HG03025 (cell line): ENCODE results near the gene GALNT8.
"Not testable (repeated sequence)": the region's sequence is repeated elsewhere in the genome, so short reads cannot be mapped to it uniquely, and the experiment has no call there.

ENCODE experiments used
- ATAC-seq: cut with Tn5 transposase; IDR thresholded peaks from one replicate; pipeline ENCODE4 v1.9.1; 2021; ENCODE audit warnings: mild to moderate bottlenecking, moderate library complexity; ENCODE audit not compliant: unreplicated experiment, low FRiP score

The GALNT8 gene, protein sequence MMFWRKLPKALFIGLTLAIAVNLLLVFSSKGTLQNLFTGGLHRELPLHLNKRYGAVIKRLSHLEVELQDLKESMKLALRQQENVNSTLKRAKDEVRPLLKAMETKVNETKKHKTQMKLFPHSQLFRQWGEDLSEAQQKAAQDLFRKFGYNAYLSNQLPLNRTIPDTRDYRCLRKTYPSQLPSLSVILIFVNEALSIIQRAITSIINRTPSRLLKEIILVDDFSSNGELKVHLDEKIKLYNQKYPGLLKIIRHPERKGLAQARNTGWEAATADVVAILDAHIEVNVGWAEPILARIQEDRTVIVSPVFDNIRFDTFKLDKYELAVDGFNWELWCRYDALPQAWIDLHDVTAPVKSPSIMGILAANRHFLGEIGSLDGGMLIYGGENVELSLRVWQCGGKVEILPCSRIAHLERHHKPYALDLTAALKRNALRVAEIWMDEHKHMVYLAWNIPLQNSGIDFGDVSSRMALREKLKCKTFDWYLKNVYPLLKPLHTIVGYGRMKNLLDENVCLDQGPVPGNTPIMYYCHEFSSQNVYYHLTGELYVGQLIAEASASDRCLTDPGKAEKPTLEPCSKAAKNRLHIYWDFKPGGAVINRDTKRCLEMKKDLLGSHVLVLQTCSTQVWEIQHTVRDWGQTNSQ

DNA sequence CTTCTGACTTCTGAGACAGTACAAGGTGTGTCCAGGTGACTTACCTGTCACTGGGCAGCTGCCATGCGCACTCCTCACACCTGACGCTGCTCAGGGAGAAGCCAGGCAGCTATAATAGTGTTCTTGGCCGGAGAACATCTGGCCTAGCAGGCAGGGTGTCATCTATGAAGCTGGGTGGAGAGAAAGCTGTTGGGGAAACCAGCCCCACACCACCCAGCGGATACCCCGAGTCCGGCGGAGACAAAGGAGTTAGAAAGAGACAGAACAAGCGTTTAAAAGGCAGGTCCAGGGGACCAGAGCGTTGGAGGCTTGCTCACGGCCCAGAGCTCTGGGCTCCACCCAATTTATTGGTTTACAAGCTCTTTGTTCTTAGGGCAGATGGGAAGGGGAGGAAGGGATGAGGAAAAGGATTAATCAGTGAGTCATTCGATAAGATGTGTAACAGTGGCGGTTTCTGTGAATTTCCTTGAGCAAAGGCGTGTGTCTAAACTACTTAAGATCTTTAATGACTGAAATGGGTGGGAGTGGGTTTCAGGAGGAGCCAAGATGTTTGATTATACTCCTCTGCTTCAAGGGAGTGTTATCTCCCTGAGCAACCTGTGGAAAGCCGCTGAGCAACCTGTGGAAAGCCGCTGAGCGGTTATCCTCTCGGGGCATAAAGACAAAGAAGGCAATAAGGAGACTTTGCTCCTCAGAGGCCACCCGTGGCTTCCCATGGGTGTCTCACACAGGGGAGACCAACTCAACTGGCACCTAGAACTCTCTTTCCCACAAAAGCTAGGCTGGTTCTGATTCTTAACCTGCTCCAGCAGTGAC, at the start of gene GALNT8:
Gene GALNT8, plus strand, starts transcription at position 580 of the 816 bp plus-strand sequence. CDS start 278 bp downstream, outside the sequence.
- ATAC-seq = no peak

DNA sequence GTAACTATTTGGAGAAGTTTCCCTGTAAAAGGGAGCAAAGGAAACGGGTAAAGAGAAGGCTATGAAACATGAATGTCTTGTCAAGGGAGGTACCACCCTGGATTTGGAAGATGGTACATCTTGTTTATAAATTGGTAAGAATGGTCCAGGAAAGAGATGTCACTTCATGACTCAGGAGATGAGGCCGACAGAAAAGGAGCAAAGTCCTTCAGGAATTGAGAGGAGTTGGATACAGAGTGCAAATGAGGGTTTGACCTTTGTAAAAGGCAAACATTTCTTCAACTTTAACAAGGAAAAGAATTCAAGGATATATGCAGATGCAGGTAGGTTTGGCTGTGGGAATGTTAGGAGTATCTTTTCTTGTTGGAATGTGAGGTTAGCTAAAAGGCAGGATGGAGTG, 40.5 kb upstream of the GALNT8 start:
- no peak for ATAC-seq

DNA sequence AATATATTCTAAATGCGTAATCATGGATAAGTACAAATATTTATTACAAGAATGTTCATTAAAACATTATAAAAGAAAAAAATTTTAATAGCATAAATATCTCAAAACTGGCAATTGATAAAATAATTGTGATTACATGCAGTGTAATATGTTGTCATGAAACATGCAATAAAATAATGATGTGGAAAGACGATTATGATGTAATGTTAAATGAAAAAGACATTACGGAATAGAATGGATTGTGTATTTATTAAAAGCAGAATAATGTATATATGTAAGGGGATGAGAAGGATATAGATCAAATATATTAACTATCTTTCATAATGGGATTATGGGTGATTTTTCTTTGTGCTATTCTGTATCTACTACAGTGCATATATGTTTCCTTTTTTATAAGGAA, 38.5 kb upstream of the GALNT8 start:
- ATAC-seq = no peak

DNA sequence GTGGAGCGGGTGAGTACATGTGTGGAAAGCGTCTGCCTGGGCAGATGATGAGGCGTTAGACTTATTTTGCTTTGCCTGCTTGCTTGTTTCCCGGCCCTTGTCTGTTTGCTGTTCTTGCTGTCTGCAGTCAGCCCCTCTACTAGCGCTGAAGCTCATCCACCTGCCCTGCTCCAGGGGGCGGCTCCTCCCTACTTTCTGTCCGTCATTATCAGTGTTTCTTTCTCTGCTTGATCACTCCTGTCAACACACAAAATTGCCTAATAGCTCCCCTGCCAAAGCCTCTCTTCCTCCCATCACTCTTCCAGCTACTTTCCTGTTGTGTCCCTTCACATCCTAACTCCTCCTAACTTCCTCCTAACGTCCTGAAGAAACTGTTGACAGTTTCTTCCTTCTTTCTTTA, 34.9 kb upstream of the GALNT8 start:
- ATAC-seq = no peak

DNA sequence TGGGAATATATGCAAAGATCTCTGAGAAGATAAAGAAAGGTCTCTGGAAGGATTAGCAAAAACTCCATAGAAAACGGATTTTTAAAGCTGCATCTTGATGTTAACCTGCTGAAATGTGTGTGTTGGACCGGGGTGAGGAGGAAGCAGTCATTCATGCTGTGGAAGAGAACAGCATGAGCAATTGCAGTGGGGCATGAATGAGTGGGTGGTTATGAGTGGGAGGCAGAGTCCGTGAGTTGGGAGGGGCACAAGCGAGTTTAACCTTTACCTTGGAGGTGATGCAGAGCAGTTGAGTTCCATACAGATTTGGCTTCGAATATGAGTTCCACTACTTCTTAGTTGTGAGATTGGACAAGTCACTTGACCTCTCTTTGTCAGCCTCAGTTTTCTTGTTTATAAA, 29.4 kb upstream of the GALNT8 start:
- ATAC-seq = no peak

DNA sequence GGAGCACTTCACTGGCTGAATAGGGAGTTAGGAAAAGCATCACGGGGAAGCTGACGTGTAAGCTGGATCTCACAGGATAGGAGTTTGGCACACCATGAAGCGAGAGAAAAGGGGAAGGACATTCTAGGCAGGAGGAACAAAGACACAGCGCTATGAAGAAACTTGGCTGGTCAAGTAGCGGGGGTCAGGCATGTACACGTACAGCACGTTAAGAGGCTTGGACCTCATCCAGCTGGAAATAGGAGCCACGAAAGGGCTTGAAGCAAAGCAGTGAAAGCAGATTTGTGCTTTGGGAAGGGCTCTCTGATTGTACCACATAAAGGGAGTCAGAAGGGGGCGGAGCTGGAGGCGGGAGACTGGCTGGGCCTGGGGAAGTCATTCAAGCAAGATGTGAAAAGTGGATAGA, 19.6 kb upstream of the GALNT8 start:
- no peak for ATAC-seq

DNA sequence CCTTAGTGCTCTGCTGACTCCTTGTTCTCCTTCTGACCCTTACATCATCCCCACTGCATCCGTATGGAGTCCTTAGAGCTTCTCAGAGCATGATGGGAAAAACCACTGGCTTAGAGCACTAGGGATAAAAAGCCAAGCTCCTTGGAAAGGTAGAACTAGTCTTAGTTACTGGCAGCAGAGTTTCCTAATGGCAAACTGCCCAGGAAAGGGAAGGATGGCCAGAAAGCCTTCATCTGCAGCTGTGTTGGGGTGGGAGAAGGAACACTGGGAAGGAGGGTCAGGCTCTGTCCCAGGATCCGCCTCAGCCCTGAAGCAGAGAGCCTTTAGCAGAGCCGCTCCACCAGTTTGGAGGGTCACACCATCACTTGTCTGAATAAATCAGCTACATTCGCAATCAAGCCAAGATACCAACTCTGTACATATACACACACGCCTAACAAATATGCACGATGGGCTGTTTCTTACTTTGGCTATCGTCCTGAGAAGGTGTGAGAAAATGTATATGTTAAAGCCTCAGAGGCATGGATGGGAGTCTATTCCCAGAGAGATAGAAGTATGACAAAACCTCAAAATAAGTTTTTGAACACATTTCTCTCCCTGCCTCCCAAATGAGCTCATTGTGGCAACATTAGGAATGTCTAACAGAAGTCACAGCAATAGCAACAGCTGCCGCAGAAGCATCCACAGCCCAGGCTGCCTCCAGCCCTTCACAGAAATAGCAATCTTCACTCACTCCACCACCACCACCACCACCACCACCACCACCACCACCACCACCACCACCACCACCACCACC, 18.6 kb upstream of the GALNT8 start:
- ATAC-seq = no peak

DNA sequence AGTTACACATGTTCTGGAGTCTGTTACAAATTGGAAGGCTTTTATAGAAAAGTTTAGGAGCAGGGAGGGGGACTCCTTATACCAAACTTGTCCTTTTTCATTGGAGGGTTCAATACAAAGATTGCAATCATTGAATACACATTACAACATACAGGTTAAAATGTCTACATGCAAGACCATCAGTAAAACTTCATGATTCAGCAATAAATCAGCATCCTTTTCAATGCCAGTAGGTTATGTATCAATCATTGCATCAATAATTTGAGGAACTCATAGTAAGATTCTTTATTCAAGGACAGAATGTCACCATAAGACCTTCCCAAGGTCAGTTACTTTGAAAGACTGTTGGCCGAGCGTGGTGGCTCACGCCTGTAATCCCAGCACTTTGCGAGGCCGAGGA, 16.5 kb upstream of the GALNT8 start:
- no peak for ATAC-seq

DNA sequence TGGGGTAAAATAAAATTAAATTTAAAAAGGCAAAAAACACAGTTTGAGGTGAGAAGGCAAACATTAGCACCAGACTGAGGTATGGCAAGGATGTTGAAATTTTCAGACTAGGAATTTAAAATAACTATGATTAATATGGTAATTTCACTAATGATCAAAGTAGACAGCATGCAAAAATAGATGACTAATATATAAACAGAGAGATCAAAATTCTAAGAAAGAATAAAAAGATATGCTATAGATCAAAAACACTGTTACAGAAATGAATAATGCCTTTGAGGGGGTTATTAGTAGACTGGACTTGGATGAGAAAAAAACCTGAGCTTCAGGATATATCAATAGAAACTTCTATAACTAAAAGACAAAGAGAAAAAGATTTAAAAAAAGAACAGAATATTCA, 14.4 kb upstream of the GALNT8 start:
- ATAC-seq = no peak

DNA sequence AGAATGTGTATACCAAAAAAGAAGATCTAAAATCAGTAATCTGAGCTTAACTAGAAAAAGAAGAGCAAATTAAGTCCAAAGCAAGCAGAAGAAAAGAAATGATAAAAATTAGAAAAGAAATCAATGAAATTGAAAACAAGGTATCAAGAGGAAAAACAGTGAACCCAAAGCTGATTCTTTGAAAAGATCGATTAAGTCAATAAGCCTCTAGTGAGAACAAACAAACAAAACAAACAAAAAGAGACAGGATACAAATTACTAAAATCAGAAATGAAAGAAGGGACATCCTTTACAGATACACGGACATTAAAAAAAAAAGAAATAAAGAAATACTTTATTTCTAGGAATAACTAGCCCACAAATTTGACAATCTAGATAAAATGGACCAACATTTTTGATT, 12.9 kb upstream of the GALNT8 start:
- no peak for ATAC-seq

DNA sequence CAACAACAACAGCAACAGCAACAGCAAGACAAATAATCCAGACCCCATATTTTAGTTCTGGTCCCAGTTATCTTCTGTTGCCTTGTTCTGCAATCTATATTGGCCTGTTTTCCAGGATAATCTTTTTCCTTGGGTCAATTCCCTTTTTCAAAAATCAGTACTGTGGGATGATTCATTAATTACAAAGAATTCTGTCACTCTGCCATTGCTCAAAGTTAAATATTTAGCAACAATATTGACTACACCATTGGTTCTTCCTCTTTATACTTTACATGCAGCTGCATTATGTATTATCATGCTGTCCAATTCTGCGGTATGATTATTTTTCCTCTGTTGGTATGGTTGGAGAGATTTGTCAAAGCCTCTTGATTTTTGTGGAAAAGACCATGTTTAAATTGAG, 10.1 kb upstream of the GALNT8 start:
- ATAC-seq = no peak

DNA sequence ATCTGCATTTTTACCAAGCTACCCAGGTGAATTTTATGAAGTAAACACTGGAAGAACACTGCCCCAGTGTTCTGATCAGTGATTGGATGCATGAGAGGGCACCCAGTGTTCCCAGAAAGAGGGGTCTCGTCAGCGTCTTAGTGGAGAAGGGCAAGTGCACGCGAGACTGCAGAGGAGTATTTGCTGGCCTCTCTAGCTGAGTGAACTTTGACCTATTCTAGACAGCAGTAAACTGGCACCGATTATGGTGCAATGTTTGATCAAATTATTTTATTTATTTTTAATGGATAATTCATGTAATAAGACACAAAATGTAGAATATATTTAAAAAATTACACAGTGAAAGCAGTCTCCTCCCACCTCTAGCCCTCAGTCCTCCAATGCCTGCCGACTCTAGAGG, 5.3 kb upstream of the GALNT8 start:
- ATAC-seq = no peak

DNA sequence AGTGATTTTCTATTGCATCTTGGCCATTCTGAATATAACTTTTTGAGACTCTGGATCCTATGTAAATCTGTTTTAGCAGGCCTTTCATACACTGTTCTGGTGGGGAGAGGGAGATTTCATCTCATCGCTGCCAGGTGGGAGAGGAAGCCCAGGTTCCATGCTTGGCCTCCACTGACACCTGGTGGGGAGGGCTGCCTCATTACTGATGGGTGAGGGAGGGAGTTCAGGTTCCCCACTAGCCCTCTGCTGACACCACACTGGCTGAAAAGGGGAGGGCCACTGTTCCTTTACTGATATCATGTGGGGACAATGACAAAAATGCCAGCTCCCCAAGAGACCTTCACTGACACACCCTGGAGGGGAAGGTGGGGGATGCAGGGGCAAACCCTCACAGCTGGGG, 2.4 kb upstream of the GALNT8 start:
- ATAC-seq = no peak

DNA sequence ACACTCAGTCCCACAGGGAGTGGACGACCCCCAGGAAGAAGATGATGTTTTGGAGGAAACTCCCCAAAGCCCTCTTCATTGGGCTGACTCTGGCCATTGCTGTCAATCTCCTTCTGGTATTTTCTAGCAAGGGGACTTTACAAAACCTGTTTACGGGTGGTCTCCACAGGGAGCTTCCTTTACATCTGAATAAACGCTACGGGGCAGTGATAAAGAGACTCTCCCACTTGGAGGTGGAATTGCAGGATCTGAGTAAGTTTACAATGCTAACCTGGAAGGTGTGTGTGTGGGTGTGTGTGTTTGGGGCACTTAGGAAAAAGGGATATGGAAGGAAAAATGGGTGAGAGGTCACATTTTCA, 416 bp downstream of the GALNT8 start:
- no peak for ATAC-seq

DNA sequence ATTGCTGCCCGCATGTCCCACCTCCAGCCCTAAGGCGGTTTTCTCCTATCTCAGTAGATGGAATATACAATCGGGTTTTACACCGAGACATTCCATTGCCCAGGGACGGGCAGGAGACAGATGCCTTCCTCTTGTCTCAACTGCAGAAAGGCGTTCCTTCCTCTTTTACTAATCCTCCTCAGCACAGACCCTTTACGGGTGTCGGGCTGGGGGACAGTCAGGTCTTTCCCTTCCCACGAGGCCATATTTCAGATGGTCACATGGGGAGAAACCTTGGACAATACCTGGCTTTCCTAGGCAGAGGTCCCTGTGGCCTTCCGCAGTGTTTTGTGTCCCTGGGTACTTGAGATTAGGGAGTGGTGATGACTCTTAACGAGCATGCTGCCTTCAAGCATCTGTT, 1.4 kb downstream of the GALNT8 start:
- not testable (repeated sequence) for ATAC-seq

DNA sequence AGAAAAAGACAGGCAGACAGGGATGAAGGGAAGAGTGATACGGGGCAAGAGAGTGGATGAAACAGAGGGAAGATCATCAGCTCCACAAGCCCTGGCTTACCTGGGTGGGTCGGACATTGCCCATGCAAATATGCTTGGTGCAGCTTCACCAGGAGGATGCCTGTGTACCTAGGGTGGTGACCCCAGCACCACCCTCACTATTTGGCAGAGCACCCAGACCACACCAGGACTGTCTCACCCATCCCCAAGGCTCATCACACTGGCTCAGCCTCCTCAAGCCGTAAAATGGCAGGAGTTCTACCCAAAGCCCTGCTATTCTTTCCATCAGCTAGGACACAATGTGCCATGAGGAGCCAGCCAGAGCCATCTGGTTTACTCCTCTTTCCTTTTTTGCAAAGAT, 3.0 kb downstream of the GALNT8 start:
- no peak for ATAC-seq

DNA sequence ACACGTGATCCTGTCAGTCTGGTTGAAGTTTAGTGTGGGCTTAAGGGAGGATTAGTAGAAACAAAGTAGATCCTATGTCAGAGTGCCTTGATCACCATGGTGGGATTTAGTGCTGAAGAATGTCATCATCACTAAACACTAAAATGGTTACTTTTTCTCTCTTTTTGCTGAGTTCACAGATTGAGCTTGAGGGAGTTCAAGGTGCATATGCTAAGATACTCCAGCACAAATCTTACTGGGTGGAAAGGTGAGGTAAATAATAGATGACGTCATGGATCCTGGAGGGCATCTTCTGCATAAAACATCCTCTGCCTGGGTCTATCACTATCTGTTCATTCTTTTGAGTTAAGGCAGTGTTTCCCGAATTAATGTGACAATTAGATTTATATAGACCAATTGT, 4.9 kb downstream of the GALNT8 start:
- no peak for ATAC-seq

DNA sequence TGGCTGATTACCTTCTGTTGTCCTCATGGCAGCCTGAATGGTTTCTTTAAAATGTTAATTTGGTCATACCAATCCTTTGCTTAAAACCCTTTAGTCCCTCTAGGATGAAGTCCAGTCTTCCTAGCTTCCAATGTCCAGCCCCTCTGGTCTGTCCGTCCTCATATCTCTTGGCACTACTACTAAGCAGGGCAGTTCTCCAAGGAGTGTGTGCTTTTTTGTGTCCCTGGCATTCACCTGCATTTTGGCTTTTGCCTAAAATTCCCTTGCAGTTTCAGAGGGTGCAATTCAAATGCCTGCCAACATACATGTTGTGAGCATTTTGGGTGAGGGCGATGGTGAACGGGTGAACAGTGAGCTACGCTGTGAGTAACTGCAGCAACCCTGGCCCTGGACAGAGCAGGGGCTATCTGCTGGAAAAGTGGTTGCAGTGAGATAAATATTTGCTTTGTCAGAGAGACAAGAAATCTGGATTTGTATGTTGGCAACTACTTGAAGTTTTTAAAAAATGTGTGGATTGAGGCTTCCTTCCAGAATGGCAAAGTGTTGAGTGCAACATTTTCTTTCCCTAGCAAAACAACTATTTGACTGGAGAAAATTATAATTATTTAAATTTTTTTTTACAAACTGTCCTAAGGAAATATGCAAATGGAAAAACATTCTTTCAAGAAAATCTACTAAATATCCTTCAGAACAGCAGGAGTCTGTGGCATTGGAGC, 14.6 kb downstream of the GALNT8 start:
- no peak for ATAC-seq

DNA sequence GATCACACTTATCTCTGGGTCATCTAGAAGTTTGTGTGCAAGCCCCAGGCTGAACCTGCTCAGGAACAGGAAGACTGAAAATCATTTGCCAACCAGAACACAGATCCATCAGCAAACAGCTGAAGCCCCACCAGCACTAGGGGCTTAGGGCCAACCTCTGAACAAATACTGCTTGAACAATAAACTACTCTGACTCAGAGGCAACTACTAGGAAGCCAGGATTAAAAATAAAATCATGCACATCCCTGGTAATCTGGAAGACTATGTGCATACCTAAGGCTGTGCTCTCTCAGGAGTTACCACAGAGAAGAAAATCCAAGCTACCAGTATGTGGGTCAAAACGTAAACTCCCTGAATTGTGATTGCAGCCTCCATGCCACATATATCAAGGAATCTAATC, 15.9 kb downstream of the GALNT8 start:
- ATAC-seq = no peak

DNA sequence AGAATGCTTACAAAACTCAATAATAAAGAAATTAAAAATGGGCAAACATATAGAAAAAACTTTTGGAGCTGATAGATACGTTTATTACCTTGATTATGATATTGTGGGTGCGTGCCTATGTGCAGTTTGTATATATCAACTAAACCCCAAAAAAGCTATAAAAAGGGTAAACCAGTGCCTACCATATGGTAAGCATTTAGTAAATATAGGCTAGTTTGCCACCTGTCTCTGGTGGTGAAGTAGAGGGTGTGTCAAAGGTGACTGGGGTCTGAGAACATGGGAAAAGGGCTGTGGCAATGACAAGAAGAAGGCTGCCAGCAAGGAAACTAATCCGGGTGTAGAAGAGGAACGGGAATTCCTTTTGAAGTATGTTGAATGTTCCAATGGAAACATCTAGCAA, 18.3 kb downstream of the GALNT8 start:
- no peak for ATAC-seq
